HEK293 (cell line): ENCODE results near the gene TMEM79.
A peak's percentile ranks its signal among the peaks of the same experiment; 100 is the strongest.

Source experiments
- BCL11A ChIP-seq: fragments of 450-650 bp; formaldehyde crosslinking; IDR thresholded peaks from 2 replicates; pipeline ENCODE4 v1.5.1; 2016; ENCODE audit warnings: low read depth, missing biosample characterization, missing genetic modification characterization
- INSM2 ChIP-seq: fragments of 450-650 bp; formaldehyde crosslinking; IDR thresholded peaks from 2 replicates; pipeline ENCODE4 v1.5.1; 2016; ENCODE audit warnings: missing biosample characterization, missing genetic modification characterization
- KLF10 ChIP-seq: fragments of 450-650 bp; IDR thresholded peaks from 2 replicates; pipeline ENCODE4 v1.5.1; 2018; ENCODE audit warnings: missing biosample characterization, mild to moderate bottlenecking, missing genetic modification characterization
- KLF16 ChIP-seq: fragments of 450-650 bp; formaldehyde crosslinking; IDR thresholded peaks from 2 replicates; pipeline ENCODE4 v1.5.1; 2017; ENCODE audit warnings: missing biosample characterization, missing genetic modification characterization
- SP2 ChIP-seq: fragments of 450-650 bp; formaldehyde crosslinking; IDR thresholded peaks from 2 replicates; pipeline ENCODE4 v1.5.1; 2016; ENCODE audit warnings: missing biosample characterization, missing genetic modification characterization
- ZBTB44 ChIP-seq: fragments of 450-650 bp; IDR thresholded peaks from 2 replicates; pipeline ENCODE4 v1.5.1; 2018; ENCODE audit warnings: missing biosample characterization, mild to moderate bottlenecking, missing genetic modification characterization
- ZBTB8A ChIP-seq: fragments of 450-650 bp; formaldehyde crosslinking; IDR thresholded peaks from 2 replicates; pipeline ENCODE4 v1.5.1; 2016; ENCODE audit warnings: missing biosample characterization, missing genetic modification characterization
- ZFP3 ChIP-seq: fragments of 450-650 bp; formaldehyde crosslinking; IDR thresholded peaks from 2 replicates; pipeline ENCODE4 v1.5.1; 2016; ENCODE audit warnings: low read depth, missing biosample characterization, missing genetic modification characterization
- ZNF10 ChIP-seq: fragments of 450-650 bp; formaldehyde crosslinking; IDR thresholded peaks from 2 replicates; pipeline ENCODE4 v1.5.1; 2017; ENCODE audit warnings: missing biosample characterization, missing genetic modification characterization
- ZNF114 ChIP-seq: fragments of 450-650 bp; formaldehyde crosslinking; IDR thresholded peaks from 2 replicates; pipeline ENCODE4 v1.5.0; 2017; ENCODE audit warnings: missing biosample characterization, missing genetic modification characterization
- ZNF155 ChIP-seq: fragments of 450-650 bp; formaldehyde crosslinking; IDR thresholded peaks from 2 replicates; pipeline ENCODE4 v1.5.1; 2016; ENCODE audit warnings: missing biosample characterization, missing genetic modification characterization
- ZNF157 ChIP-seq: fragments of 450-650 bp; formaldehyde crosslinking; IDR thresholded peaks from 2 replicates; pipeline ENCODE4 v1.5.1; 2016; ENCODE audit warnings: missing biosample characterization, missing genetic modification characterization
- ZNF174 ChIP-seq: fragments of 450-650 bp; formaldehyde crosslinking; IDR thresholded peaks from 2 replicates; pipeline ENCODE4 v1.5.0; 2017; ENCODE audit warnings: missing biosample characterization, mild to moderate bottlenecking, missing genetic modification characterization
- ZNF280C ChIP-seq: fragments of 450-650 bp; formaldehyde crosslinking; IDR thresholded peaks from 2 replicates; pipeline ENCODE4 v1.5.1; 2016; ENCODE audit warnings: missing biosample characterization, missing genetic modification characterization
- ZNF335 ChIP-seq: fragments of 450-650 bp; formaldehyde crosslinking; conservative IDR thresholded peaks from 2 replicates; pipeline ENCODE4 v1.5.1; 2016; ENCODE audit warnings: missing biosample characterization, missing genetic modification characterization
- ZNF391 ChIP-seq: fragments of 450-650 bp; formaldehyde crosslinking; IDR thresholded peaks from 2 replicates; pipeline ENCODE4 v1.5.1; 2016; ENCODE audit warnings: low read depth, missing biosample characterization, missing genetic modification characterization, borderline replicate concordance
- ZNF416 ChIP-seq: fragments of 450-650 bp; formaldehyde crosslinking; IDR thresholded peaks from 2 replicates; pipeline ENCODE4 v1.5.1; 2016; ENCODE audit warnings: missing biosample characterization, missing genetic modification characterization
- ZNF529 ChIP-seq: fragments of 450-650 bp; formaldehyde crosslinking; IDR thresholded peaks from 2 replicates; pipeline ENCODE4 v1.5.1; 2017; ENCODE audit warnings: missing genetic modification characterization, missing biosample characterization; ENCODE audit not compliant: insufficient replicate concordance
- ZNF639 ChIP-seq: fragments of 450-650 bp; formaldehyde crosslinking; IDR thresholded peaks from 2 replicates; pipeline ENCODE4 v1.5.1; 2016; ENCODE audit warnings: missing biosample characterization, missing genetic modification characterization
- ZNF658 ChIP-seq: fragments of 450-650 bp; formaldehyde crosslinking; IDR thresholded peaks from 2 replicates; pipeline ENCODE4; 2016; ENCODE audit warnings: missing biosample characterization, missing genetic modification characterization
- ZNF747 ChIP-seq: fragments of 450-650 bp; formaldehyde crosslinking; IDR thresholded peaks from 2 replicates; pipeline ENCODE4 v1.5.1; 2016; ENCODE audit warnings: missing biosample characterization, missing genetic modification characterization
- ZNF76 ChIP-seq: fragments of 450-650 bp; formaldehyde crosslinking; IDR thresholded peaks from 2 replicates; pipeline ENCODE4; 2016; ENCODE audit warnings: low read depth, missing biosample characterization, missing genetic modification characterization, borderline replicate concordance
- ZNF843 ChIP-seq: fragments of 450-650 bp; formaldehyde crosslinking; IDR thresholded peaks from 2 replicates; pipeline ENCODE4 v1.5.1; 2016; ENCODE audit warnings: missing biosample characterization, missing genetic modification characterization
- ZSCAN30 ChIP-seq: fragments of 450-650 bp; IDR thresholded peaks from 2 replicates; pipeline ENCODE4 v1.5.1; 2018; ENCODE audit warnings: missing biosample characterization, mild to moderate bottlenecking, missing genetic modification characterization, moderate library complexity
- TF ChIP-seq, protein P1 (sequence below): fragments of 450-650 bp; formaldehyde crosslinking; IDR thresholded peaks from 2 replicates; pipeline ENCODE4 v1.5.1; 2016; ENCODE audit warnings: missing biosample characterization, missing genetic modification characterization
- TF ChIP-seq, protein P2 (sequence below): fragments of 450-650 bp; formaldehyde crosslinking; IDR thresholded peaks from 2 replicates; pipeline ENCODE4 v1.5.1; 2017; ENCODE audit warnings: missing biosample characterization, missing genetic modification characterization
- TF ChIP-seq, protein P3 (sequence below): fragments of 450-650 bp; formaldehyde crosslinking; IDR thresholded peaks from 2 replicates; pipeline ENCODE4 v1.5.1; 2017; ENCODE audit warnings: missing biosample characterization, missing genetic modification characterization

Gene TMEM79

GRCh38 chr1:156282479-156283222, 1.5 kb upstream of the TMEM79 start, which contains the start of gene SMG5 (continued):
- TF ChIP-seq, protein P1, sequence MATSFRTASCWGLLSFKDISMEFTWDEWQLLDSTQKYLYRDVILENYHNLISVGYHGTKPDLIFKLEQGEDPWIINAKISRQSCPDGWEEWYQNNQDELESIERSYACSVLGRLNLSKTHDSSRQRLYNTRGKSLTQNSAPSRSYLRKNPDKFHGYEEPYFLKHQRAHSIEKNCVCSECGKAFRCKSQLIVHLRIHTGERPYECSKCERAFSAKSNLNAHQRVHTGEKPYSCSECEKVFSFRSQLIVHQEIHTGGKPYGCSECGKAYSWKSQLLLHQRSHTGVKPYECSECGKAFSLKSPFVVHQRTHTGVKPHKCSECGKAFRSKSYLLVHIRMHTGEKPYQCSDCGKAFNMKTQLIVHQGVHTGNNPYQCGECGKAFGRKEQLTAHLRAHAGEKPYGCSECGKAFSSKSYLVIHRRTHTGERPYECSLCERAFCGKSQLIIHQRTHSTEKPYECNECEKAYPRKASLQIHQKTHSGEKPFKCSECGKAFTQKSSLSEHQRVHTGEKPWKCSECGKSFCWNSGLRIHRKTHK (tag by site-specific recombination), result no peak
- TF ChIP-seq ZNF391 (tag by site-specific recombination), result 0 out of 2 replicates have a peak, but pooled peaks have one; percentile 70
- no peak for TF ChIP-seq ZNF157 (tag by site-specific recombination)
- no peak for TF ChIP-seq ZNF174
- TF ChIP-seq ZNF416 (tag by site-specific recombination), result no peak
- TF ChIP-seq ZNF529 (tag by site-specific recombination), result no peak
- peak; percentile 97 for TF ChIP-seq ZNF639
- TF ChIP-seq, protein P2, sequence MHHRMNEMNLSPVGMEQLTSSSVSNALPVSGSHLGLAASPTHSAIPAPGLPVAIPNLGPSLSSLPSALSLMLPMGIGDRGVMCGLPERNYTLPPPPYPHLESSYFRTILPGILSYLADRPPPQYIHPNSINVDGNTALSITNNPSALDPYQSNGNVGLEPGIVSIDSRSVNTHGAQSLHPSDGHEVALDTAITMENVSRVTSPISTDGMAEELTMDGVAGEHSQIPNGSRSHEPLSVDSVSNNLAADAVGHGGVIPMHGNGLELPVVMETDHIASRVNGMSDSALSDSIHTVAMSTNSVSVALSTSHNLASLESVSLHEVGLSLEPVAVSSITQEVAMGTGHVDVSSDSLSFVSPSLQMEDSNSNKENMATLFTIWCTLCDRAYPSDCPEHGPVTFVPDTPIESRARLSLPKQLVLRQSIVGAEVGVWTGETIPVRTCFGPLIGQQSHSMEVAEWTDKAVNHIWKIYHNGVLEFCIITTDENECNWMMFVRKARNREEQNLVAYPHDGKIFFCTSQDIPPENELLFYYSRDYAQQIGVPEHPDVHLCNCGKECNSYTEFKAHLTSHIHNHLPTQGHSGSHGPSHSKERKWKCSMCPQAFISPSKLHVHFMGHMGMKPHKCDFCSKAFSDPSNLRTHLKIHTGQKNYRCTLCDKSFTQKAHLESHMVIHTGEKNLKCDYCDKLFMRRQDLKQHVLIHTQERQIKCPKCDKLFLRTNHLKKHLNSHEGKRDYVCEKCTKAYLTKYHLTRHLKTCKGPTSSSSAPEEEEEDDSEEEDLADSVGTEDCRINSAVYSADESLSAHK (tag by site-specific recombination), result peak; percentile 62; the same call in 1 of the 2 replicates
- peak; percentile 94 for TF ChIP-seq ZNF335
- no peak for TF ChIP-seq ZNF155 (tag by site-specific recombination)
- peak; percentile 69 for TF ChIP-seq INSM2 (tag by site-specific recombination)
- peak; percentile 77 for TF ChIP-seq SP2 (tag by site-specific recombination)
- no peak for TF ChIP-seq ZNF280C (tag by site-specific recombination)
- no peak for TF ChIP-seq ZNF658
- TF ChIP-seq ZBTB44 (tag by site-specific recombination), result peak; percentile 59; the same call in 1 of the 2 replicates
- TF ChIP-seq ZNF114 (tag by site-specific recombination), result no peak
- TF ChIP-seq BCL11A (tag by site-specific recombination), result no peak
- TF ChIP-seq ZNF843, result peak; percentile 78
- no peak for TF ChIP-seq ZFP3 (tag by site-specific recombination)
- no peak for TF ChIP-seq ZNF747 (tag by site-specific recombination)
- peak; percentile 91 for TF ChIP-seq ZSCAN30 (tag by site-specific recombination)
- TF ChIP-seq ZNF10 (tag by site-specific recombination), result peak; percentile 83
- peak; percentile 88 for TF ChIP-seq KLF16 (tag by site-specific recombination)
- peak; percentile 95 for TF ChIP-seq ZNF76 (tag by site-specific recombination)
- TF ChIP-seq, protein P3, sequence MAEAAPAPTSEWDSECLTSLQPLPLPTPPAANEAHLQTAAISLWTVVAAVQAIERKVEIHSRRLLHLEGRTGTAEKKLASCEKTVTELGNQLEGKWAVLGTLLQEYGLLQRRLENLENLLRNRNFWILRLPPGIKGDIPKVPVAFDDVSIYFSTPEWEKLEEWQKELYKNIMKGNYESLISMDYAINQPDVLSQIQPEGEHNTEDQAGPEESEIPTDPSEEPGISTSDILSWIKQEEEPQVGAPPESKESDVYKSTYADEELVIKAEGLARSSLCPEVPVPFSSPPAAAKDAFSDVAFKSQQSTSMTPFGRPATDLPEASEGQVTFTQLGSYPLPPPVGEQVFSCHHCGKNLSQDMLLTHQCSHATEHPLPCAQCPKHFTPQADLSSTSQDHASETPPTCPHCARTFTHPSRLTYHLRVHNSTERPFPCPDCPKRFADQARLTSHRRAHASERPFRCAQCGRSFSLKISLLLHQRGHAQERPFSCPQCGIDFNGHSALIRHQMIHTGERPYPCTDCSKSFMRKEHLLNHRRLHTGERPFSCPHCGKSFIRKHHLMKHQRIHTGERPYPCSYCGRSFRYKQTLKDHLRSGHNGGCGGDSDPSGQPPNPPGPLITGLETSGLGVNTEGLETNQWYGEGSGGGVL (tag by site-specific recombination), result 0 out of 2 replicates have a peak, but pooled peaks have one; percentile 24
- peak; percentile 66 for TF ChIP-seq ZBTB8A (tag by site-specific recombination)
- 0 out of 2 replicates have a peak, but pooled peaks have one; percentile 47 for TF ChIP-seq KLF10 (tag by site-specific recombination)
